GM06990 (cell line): ENCODE results near the gene GRIN2D.
"Not testable (repeated sequence)": the region's sequence is repeated elsewhere in the genome, so short reads cannot be mapped to it uniquely, and the experiment has no call there.

Experiments used
- DNase-seq: peaks from one replicate; pipeline ENCODE4 v3.0.0-alpha.2; 2011; ENCODE audit not compliant: insufficient read length; ENCODE audit errors: extremely low read depth
- H3K27me3 ChIP-seq: replicated peaks from 2 replicates; pipeline ENCODE4 v1.6.0; 2011; ENCODE audit warnings: low read length; ENCODE audit not compliant: control insufficient read depth, insufficient read depth
- H3K36me3 ChIP-seq: 2 replicates; pipeline ENCODE4 v1.5.1; 2011; ENCODE audit warnings: low read length; ENCODE audit not compliant: control insufficient read depth, insufficient read depth
- H3K4me3 ChIP-seq: replicated peaks from 2 replicates; pipeline ENCODE4 v1.5.1; 2011; ENCODE audit warnings: low read depth, mild to moderate bottlenecking, control low read depth, low read length
- CTCF ChIP-seq: IDR thresholded peaks from 2 replicates; pipeline ENCODE4 v1.5.1; 2011; ENCODE audit warnings: low read length, control low read depth, mild to moderate bottlenecking, inconsistent platforms; ENCODE audit not compliant: insufficient read depth, poor library complexity, severe bottlenecking

The GRIN2D gene

GRCh38 chr19:48365602-48366001 lies 27.9 kb upstream of the GRIN2D start:
- no peaks in the 10 kb centered on the region for H3K36me3 ChIP-seq
- no peaks in the 10 kb centered on the region for H3K27me3 ChIP-seq
- H3K4me3 ChIP-seq: no peak overlapping the region
- TF ChIP-seq CTCF: no peak
- no peak for DNase-seq

GRCh38 chr19:48367855-48368254 lies 25.6 kb upstream of the GRIN2D start:
- no peaks in the 10 kb centered on the region for H3K36me3 ChIP-seq
- no peaks in the 10 kb centered on the region for H3K27me3 ChIP-seq
- no peak overlapping the region for H3K4me3 ChIP-seq
- TF ChIP-seq CTCF: no peak
- DNase-seq: no peak

GRCh38 chr19:48368936-48369335 lies 24.5 kb upstream of the GRIN2D start:
- H3K27me3 ChIP-seq: no peaks in the 10 kb centered on the region
- H3K4me3 ChIP-seq: no peak overlapping the region
- no peak for TF ChIP-seq CTCF
- no peak for DNase-seq
- no peaks in the 10 kb centered on the region for H3K36me3 ChIP-seq

GRCh38 chr19:48370955-48371354 lies 22.5 kb upstream of the GRIN2D start:
- no peak for DNase-seq
- H3K4me3 ChIP-seq: no peak overlapping the region
- no peak for TF ChIP-seq CTCF
- H3K27me3 ChIP-seq: no peaks in the 10 kb centered on the region; the same call in 1 of the 2 replicates
- H3K36me3 ChIP-seq: no peaks in the 10 kb centered on the region

- H3K27me3 ChIP-seq: no peaks in the 10 kb centered on the region; the same call in 1 of the 2 replicates
- no peak for DNase-seq
- H3K36me3 ChIP-seq: no peaks in the 10 kb centered on the region
- H3K4me3 ChIP-seq: no peak overlapping the region
- TF ChIP-seq CTCF: no peak
Observed at GRCh38 chr19:48371367-48371766, 22.1 kb upstream of the GRIN2D start.

- not testable (repeated sequence) for DNase-seq, H3K4me3 ChIP-seq, H3K27me3 ChIP-seq, H3K36me3 ChIP-seq
Observed at GRCh38 chr19:48371771-48372170, 21.7 kb upstream of the GRIN2D start.
